ENCODE data around the gene NBPF1. TPM values are rescaled to one million over a fixed set of nuclear protein-coding genes. Genes with fewer than 3 reads are reported as not detected.
"Not testable (repeated sequence)": the region's sequence is repeated elsewhere in the genome, so short reads cannot be mapped to it uniquely, and the experiment has no call there.

NBPF1 gene
- total and polyA plus RNA-seq, 2 donors (not counting 3 experiments of a cell fraction or from before 2014, with no cell fraction given): 23.0 to 58.4 TPM

GRCh38 chr1:16612332-16613172, 812 bp downstream of the NBPF1 start:
- Histone ChIP-seq H3K9me3 (replicated peaks; ENCODE audit: control insufficient read depth, insufficient read depth, low read length) (no peaks in the 10 kb centered on the region), H3K4me1 (ENCODE audit: control insufficient read depth, extremely low read depth, insufficient read depth, low read length) (peaks cover 12% of the 10 kb centered on the region), H3K4me2 (ENCODE audit: insufficient read depth, low read length) (peak overlapping the region; percentile 65), H3K27me3 (ENCODE audit: control insufficient read depth in 2 of 2, insufficient read depth in 2 of 2, low read length in 2 of 2) (no peaks in the 10 kb centered on the region), H3K36me3 (ENCODE audit: control insufficient read depth in 2 of 2, extremely low read depth in 1 of 2, insufficient read depth in 2 of 2, low read length in 2 of 2) (peaks cover 2 to 12% of the 10 kb centered on the region in 2 experiments), H3K4me3 (replicated peaks in 1 of 3; ENCODE audit: insufficient read depth in 1 of 3, low read depth in 1 of 3, low read length in 3 of 3) (peak overlapping the region; percentile 48 to 61 (median 53)), H4K20me1 (replicated peaks; ENCODE audit: control insufficient read depth, extremely low read depth, insufficient read depth, low read length) (no peaks in the 10 kb centered on the region), H3K27ac (ENCODE audit: insufficient read depth, low read depth, low read length) (no peak overlapping the region), H3K9ac (replicated peaks; ENCODE audit: extremely low read depth, insufficient read depth, low read length) (peak overlapping the region; percentile 1), H3K79me2 (ENCODE audit: control insufficient read depth, insufficient read depth, low read length) (peaks cover 6% of the 10 kb centered on the region), H3K9me1 (replicated peaks; ENCODE audit: control insufficient read depth, extremely low read depth, insufficient read depth, low read length) (no peaks in the 10 kb centered on the region), H2AFZ (ENCODE audit: low read depth, low read length) (peak overlapping the region; percentile 69)
- dilution Hi-C loops (cut with MboI; ENCODE audit: extremely low pct_ligation_motif_present, low sequenced_read_pairs) (no loop called here), intact Hi-C loops (cut with micrococcal nuclease) (loop anchor here (1.0 to 2.0 kb wide), 4 partner anchors 9 to 442 kb away; partner anchors contain the start of genes NECAP2 and SDHB)
- peak; percentile 82 for FAIRE-seq
- no TSS peak for BruUV-seq (replicated peaks)
- CTCF ChIA-PET: interaction anchor here (0.7 to 3.2 kb wide), 9 partner anchors 8 to 1280 kb away, joined by 3 to 38 read pairs (median 9); partner anchors contain the start of gene NECAP2
- POLR2A ChIA-PET: no interaction called here
- peak; percentile 90 for DNase-seq (ENCODE audit: low read depth, low spot score)
- TF ChIP-seq FOS (IDR thresholded peaks at IDR 0.05; ENCODE audit: borderline replicate concordance, insufficient read depth, low read length) (no peak), CTCF (IDR thresholded peaks at IDR 0.05; ENCODE audit: extremely low read depth in 1 of 2, insufficient read depth in 1 of 2, low read depth in 1 of 2, low read length in 2 of 2) (no peak), POLR2A (IDR thresholded peaks at IDR 0.05; ENCODE audit: low read depth, low read length) (no peak), JUN (IDR thresholded peaks at IDR 0.05; ENCODE audit: borderline replicate concordance, insufficient read depth, insufficient read length, low read depth) (no peak), MAX (IDR thresholded peaks at IDR 0.05; ENCODE audit: insufficient read depth, insufficient read length) (no peak), POLR2AphosphoS5 (IDR thresholded peaks at IDR 0.05; ENCODE audit: insufficient read depth, low read depth, low read length) (no peak), GATA2 (IDR thresholded peaks at IDR 0.05; ENCODE audit: insufficient read depth, insufficient read length, low read depth, low read length) (no peak), EZH2 (IDR thresholded peaks at IDR 0.05; ENCODE audit: borderline replicate concordance, low read depth, low read length, severe bottlenecking) (no peak), MYC (IDR thresholded peaks at IDR 0.05; ENCODE audit: low read depth, low read length) (no peak)

- H3K79me2 ChIP-seq (ENCODE audit: control insufficient read depth, insufficient read depth, low read length); H3K9ac ChIP-seq (replicated peaks; ENCODE audit: extremely low read depth, insufficient read depth, low read length); H3K9me1 ChIP-seq (replicated peaks; ENCODE audit: control insufficient read depth, extremely low read depth, insufficient read depth, low read length); DNase-seq (ENCODE audit: low read depth, low spot score); H3K27me3 ChIP-seq (ENCODE audit: control insufficient read depth in 2 of 2, insufficient read depth in 2 of 2, low read length in 2 of 2); POLR2A ChIA-PET; H2AFZ ChIP-seq (ENCODE audit: low read depth, low read length); dilution Hi-C loops (cut with MboI; ENCODE audit: extremely low pct_ligation_motif_present, low sequenced_read_pairs); FAIRE-seq; H3K9me3 ChIP-seq (replicated peaks; ENCODE audit: control insufficient read depth, insufficient read depth, low read length); H4K20me1 ChIP-seq (replicated peaks; ENCODE audit: control insufficient read depth, extremely low read depth, insufficient read depth, low read length); H3K27ac ChIP-seq (ENCODE audit: insufficient read depth, low read depth, low read length): not testable (repeated sequence)
- TSS peak; percentile 12 for BruUV-seq (replicated peaks)
- Histone ChIP-seq H3K36me3 (ENCODE audit: control insufficient read depth in 2 of 2, extremely low read depth in 1 of 2, insufficient read depth in 2 of 2, low read length in 2 of 2) (peaks cover 5 to 14% of the 10 kb centered on the region in 2 experiments), H3K4me2 (ENCODE audit: insufficient read depth, low read length) (peak overlapping the region; percentile 65), H3K4me1 (ENCODE audit: control insufficient read depth, extremely low read depth, insufficient read depth, low read length) (peaks cover 12% of the 10 kb centered on the region), H3K4me3 (replicated peaks in 1 of 3; ENCODE audit: insufficient read depth in 1 of 3, low read depth in 1 of 3, low read length in 3 of 3) (peak overlapping the region in 1 of 3 experiments; percentile 61)
- CTCF ChIA-PET: interaction anchor here (0.7 to 3.2 kb wide), 9 partner anchors 9 to 1279 kb away, joined by 3 to 38 read pairs (median 9); partner anchors contain the start of gene NECAP2
- intact Hi-C loops (cut with micrococcal nuclease): loop anchor here (1.0 to 2.0 kb wide), 4 partner anchors 9 to 443 kb away; partner anchors contain the start of genes NECAP2 and SDHB
Measured at GRCh38 chr1:16611981-16612331, 1.4 kb downstream of the NBPF1 start.
